Measurements from ENCODE around the gene PRPF19. TPM values are rescaled to one million over a fixed set of nuclear protein-coding genes. Genes with fewer than 3 reads are reported as not detected.
A peak's percentile ranks its signal among the peaks of the same experiment; 100 is the strongest.

Gene PRPF19
- total RNA-seq, 2 donors from 2014 or later: 110 to 182 TPM

DNA sequence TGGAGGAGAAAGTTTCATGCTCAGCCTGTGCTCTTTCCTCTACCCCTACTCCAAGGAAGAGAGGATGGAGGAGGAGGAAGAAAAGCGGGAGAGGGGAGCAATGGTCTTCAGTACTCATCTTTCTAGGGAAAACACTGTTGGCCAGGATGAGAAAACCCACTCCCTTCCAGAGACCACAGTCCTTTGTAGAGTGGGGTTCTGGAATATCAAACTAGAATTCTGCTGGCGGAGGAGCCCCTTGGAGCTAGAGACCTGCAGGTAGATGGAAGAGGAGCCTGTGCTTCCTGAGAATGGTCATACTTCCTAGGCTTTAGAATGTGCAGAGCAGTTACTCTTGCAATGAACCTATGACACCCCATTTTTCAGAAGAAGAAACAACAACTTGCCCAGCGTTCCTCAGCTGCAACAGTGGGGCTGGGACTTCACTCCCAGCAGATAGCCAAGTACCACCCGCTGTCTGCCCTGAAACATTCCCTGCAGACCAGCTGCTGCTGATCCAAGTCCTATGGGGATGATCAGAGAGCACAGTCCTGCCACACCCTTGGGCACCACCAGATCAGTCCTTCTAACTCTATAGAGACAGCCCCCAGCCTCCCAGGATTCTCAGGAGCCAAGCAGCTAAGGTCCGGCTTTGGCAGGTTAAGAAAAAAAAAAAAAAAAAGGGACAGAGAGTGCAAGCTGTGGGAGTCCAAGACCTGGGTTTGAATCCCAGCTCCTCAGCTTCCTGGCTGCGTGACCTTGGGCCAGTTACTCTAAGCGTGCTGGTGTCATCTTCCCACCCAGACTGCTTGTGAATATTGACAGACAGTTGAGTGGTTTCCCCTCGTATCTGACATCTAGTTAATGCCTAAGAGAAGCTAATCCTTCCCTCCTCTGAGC, 51.3 kb downstream of the PRPF19 start:
- Mint-ChIP-seq H3K4me3 (peak overlapping the region; percentile 41), H3K36me3 (no peaks in the 10 kb centered on the region), H3K4me1 (ENCODE audit: low read depth in 2 of 2) (peaks cover 4 to 9% of the 10 kb centered on the region in 2 donors), H3K27me3 (peaks cover 0 to 2% of the 10 kb centered on the region in 2 donors), H3K27ac (peak overlapping the region in 1 of 2 donors; percentile 12), H3K9me3 (no peaks in the 10 kb centered on the region)
- ATAC-seq: no peak
- DNase-seq (ENCODE audit: low spot score): no peak

DNA sequence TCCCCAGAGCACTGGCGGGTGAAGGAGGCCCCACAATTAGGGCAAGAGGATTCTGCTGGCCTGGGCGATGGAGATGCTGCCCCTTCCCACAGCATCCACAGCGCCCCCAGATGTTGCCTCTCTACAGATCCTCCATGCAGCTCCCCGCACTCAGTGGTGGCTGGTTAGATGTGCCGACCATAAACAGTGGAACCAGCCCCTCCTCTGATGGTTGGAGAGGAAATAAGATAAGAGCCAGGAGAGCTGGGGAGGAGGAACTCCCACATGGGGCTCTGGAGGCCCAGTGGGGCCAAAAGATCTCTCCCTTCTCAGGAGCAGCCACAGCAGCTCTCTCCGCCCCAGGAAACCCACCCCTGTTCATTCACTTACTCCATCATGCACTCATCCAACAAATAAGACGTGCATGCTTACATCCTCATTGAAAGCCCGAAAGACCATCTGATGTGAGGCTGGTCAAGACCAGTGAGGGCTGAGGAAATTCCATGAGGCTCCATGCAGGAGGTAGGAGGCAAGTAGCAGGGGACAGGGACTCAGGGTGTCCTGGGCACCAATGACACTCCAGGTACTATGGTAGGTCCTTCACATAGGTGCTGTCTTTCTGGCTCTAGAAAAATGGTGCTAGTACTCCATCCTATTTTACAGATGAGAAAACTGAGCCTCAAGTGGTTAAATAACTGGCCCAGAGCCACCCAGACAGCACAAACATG, 52.1 kb downstream of the PRPF19 start:
- Mint-ChIP-seq H3K27me3 (peaks cover 0 to 2% of the 10 kb centered on the region in 2 donors), H3K27ac (peak overlapping the region in 1 of 2 donors; percentile 12), H3K4me3 (peak overlapping the region; percentile 22), H3K36me3 (no peaks in the 10 kb centered on the region), H3K4me1 (ENCODE audit: low read depth in 2 of 2) (peaks cover 4 to 8% of the 10 kb centered on the region in 2 donors), H3K9me3 (no peaks in the 10 kb centered on the region)
- no peak for ATAC-seq
- no peak for DNase-seq (ENCODE audit: low spot score)

DNA sequence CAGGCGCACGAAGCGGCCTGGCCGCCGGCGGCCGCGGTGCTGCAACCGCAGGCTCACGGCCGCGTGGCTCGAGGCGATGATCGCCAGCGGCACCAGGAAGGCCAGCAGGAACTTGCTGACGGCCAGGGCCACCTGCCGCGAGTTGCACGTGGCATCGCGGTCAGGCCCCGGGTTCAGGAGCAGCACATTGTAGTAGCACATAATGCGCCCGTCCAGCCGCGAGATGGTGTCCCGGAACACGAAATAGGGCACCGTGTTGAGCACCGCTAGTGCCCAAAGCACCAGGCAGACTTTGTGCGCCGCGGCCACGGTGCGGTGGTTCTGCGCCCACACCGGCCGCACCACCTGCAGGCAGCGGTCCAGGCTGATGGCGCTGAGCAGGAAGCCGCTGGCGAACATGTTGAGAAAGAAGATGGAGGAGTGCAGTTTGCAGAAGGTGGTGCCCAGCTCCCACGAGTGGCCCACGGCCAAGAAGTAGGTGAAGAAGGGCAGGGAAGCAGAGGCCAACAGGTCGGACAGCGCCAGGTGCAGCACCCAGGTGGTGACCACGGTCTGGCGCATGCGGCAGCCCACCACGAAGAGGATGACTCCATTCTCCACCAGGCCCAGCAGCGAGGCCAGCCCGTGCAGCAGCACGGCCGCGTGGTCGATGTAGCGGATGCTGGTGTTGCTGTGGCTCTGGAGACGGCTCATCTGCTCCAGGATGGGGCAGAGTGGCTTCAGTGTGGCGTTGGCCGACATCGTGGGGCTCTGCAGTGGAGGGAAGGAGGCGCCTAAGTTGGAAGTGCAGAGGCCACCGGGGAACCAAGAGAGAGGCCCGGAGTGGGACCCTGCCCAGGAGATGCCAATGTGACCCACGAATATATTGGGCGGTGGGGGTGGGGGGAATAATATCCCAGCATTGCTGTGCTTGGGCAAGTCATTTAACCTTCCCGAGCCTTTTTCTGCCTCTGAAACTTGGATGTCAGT, 53.1 kb downstream of the PRPF19 start:
- Mint-ChIP-seq H3K9me3 (no peaks in the 10 kb centered on the region), H3K27me3 (peaks cover 0 to 2% of the 10 kb centered on the region in 2 donors), H3K4me3 (no peak overlapping the region), H3K36me3 (no peaks in the 10 kb centered on the region), H3K27ac (no peak overlapping the region), H3K4me1 (ENCODE audit: low read depth in 2 of 2) (peaks cover 4 to 5% of the 10 kb centered on the region in 2 donors)
- no peak for DNase-seq (ENCODE audit: low spot score)
- ATAC-seq: no peak

DNA sequence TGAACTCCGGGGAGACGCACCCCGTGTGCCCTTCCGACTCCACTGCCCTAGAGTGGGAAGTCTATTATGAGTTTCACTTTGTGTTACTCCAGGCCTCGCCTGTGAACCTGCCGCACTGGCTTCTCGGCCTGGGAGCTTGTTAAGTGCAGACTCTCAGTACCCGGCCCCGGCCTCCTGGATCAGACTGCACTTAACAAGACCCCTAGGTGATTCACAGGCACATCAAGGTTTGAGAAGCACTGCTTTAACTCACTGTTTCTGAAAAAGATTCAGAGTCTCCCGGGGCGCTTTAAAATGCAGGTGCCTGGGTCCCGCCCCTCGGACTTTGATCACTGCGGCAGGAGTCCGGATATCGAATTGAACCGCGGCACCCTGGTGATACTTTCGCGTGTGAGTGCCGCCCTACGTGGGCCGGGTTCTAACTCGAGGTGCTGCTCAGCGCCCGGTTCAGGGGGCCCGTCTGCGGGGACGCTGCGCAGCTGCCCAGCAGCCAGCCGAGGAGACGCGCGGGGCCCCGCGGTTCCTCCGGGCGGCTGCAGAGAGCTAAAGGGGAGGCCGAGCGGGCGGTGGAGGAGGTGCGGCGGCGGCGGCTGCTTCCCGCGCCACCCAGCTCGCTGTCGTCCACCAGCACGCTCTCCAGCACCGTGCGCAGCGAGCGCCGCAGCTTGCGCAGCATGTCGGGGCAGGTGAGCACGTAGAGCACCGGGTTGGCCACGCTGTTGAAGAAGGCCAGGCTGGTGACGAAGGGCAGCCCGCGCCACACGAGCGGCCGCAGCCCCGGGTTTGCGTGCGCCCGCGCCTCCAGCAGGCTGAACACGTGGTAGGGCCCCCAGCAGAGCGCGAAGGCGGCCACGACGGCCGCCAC, 54.0 kb downstream of the PRPF19 start:
- ATAC-seq: no peak
- Mint-ChIP-seq H3K9me3 (no peaks in the 10 kb centered on the region), H3K27ac (no peak overlapping the region), H3K4me3 (no peak overlapping the region), H3K36me3 (no peaks in the 10 kb centered on the region), H3K27me3 (peaks cover 0 to 2% of the 10 kb centered on the region in 2 donors), H3K4me1 (ENCODE audit: low read depth in 2 of 2) (peaks cover 0 to 5% of the 10 kb centered on the region in 2 donors)
- DNase-seq (ENCODE audit: low spot score): no peak

DNA sequence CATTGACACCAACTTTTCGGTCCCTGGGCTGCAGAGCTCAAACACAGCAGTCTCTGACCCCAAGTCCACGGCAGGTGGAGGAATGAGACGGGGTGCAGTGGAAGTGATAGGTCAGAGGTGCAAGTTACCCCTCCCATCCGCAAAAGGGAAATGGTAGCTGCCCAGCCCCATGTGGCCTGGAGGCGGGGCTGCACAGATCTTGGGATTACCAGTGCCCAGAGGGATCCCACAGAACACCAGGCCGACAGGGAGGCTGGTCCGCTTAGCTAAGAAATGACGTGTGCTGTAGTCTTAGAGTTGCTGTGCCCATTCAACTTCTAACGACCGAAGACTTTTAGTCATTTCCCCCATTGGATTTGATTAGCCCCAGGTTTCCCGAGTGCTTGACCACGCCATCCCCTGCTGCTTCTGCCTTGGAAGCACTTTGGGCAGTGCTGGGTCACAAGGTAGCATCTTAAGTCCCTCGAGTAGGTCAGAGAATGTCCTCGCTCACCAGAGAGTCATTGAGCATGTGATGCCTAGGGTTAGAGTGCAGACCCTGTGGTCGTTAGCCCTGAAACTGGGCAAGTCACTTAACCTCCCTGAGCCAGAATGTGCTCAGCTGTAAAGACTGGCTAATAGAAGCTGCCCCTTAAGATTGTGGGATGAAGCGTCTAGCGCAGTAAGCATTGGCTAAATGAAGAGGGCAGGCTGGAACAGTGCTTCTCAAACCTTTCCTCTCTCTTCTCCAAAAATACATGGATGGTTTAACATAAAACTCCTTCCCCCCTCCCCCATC, 54.9 kb downstream of the PRPF19 start:
- no peak overlapping the region for H3K27ac Mint-ChIP-seq
- H3K4me1 Mint-ChIP-seq (ENCODE audit: low read depth in 2 of 2): no peaks in the 10 kb centered on the region
- no peak for ATAC-seq
- H3K36me3 Mint-ChIP-seq: no peaks in the 10 kb centered on the region
- H3K27me3 Mint-ChIP-seq: peaks cover 0 to 2% of the 10 kb centered on the region in 2 donors
- no peak overlapping the region for H3K4me3 Mint-ChIP-seq
- DNase-seq (ENCODE audit: low spot score): no peak
- no peaks in the 10 kb centered on the region for H3K9me3 Mint-ChIP-seq

DNA sequence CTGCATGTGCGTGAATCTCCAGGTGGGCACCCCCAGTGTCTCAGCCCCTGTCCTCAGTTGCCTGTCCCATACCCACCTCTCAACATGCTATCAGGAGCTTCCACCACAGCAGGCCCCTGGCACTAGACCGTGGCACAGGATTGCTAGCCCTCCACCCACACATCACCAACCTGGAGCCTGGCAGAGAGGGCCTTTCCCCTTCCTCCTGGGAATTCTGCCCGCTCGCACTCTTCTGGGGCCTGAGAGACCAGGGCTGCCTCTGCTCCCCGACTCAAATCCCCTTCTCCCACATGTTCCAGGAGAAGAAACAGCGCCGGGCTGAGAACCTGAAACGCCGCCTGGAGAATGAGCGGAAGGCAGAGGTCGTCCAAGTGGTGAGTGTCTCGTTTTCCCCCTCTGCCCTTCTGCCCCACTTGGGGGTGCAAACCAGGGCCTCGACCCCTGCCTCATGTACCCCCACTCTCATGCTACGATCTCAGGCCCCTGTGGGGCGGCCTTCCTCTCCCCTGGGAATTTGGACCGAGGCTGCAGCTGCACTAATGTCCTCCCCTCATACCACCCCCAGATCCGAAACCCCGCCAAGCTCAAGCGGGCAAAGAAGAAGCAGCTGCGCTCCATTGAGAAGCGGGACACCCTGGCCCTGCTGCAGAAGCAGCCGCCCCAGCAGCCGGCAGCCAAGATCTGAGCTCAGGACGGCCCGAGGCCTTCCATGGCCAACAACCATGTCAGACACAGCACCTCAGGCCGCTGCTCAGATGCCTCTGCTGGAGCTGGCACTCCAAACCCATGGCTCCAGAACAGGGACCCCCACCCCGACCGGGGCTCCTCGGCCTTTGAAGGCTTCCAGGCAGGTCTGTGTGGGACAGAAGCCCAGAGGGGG, 56.5 kb downstream of the PRPF19 start:
- ATAC-seq (no peak), DNase-seq (ENCODE audit: low spot score) (no peak)
- H3K36me3 Mint-ChIP-seq: no peaks in the 10 kb centered on the region
- H3K27ac Mint-ChIP-seq: no peak overlapping the region
- H3K4me1 Mint-ChIP-seq (ENCODE audit: low read depth in 2 of 2): peaks cover 5 to 7% of the 10 kb centered on the region in 2 donors
- H3K4me3 Mint-ChIP-seq: no peak overlapping the region
- H3K27me3 Mint-ChIP-seq: no peaks in the 10 kb centered on the region
- no peaks in the 10 kb centered on the region for H3K9me3 Mint-ChIP-seq

DNA sequence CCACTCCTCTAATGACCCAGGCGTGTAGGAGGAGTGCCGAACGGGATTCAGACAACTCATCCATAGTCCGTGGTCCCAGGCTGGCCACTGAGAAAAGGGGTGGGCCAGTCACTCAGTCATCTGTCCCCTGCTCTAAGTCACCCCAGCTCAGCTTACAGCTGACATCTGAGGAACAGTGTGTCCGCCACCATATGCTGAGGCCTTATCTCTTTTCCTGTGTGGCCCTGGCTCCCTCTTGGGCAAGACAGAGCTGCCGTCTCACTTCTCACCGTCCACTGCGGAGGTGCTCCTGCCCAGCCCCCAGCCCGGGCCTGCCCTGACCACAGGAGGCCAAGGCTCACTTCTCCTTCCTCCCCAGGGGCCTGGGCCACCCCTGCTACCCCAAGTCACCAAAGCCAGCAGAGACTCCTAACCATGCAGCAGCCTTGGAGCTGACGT, 57.7 kb downstream of the PRPF19 start:
- H3K27ac Mint-ChIP-seq: no peak overlapping the region
- H3K27me3 Mint-ChIP-seq: no peaks in the 10 kb centered on the region
- peaks cover 15 to 18% of the 10 kb centered on the region in 2 donors for H3K4me1 Mint-ChIP-seq (ENCODE audit: low read depth in 2 of 2)
- ATAC-seq (peak in 1 of 2 donors; percentile 70), DNase-seq (ENCODE audit: low spot score) (no peak)
- H3K9me3 Mint-ChIP-seq: no peaks in the 10 kb centered on the region
- H3K36me3 Mint-ChIP-seq: peaks cover 4% of the 10 kb centered on the region
- H3K4me3 Mint-ChIP-seq: no peak overlapping the region

DNA sequence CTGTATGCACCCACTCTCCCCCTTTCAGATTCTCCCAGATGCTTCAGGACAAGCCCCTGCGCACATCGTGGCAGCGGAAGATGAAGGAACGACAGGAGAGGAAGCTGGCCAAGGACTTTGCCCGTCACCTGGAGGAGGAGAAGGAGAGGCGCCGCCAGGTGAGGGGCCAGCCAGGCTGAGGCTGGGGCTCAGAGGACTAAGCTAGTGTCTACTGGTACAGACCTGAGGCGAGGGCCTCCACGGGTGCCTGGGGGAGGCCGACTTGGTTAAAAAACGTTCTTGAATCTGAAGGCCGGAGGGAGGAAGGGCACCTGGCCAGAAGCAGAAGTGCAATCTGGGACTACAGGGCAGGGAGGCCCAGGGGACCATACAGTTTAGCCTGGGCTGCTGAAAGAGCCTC, 58.5 kb downstream of the PRPF19 start:
- H3K4me3 Mint-ChIP-seq: no peak overlapping the region
- ATAC-seq: no peak
- peaks cover 4% of the 10 kb centered on the region for H3K36me3 Mint-ChIP-seq

DNA sequence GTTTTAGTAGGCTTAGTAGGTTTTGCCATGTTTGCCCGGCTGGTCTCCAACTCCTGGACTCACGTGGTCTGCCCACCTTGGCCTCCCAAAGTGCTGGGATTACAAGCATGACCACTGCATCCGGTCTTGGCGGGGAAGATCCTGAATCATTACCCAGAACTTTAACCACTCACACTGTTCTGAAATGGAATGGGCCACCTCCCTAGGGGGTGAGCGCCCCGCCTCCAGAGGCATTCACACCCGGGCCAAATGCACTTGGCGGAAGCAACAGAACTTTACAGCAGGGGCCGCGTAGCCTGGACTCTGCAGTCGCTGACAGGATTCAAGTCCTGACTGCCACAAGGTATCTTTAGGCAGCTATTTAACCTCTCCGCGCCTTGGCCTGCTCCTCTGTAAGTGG, 59.1 kb downstream of the PRPF19 start:
- DNase-seq (ENCODE audit: low spot score) (no peak), ATAC-seq (no peak)
- no peak overlapping the region for H3K4me3 Mint-ChIP-seq
- no peaks in the 10 kb centered on the region for H3K9me3 Mint-ChIP-seq
- H3K36me3 Mint-ChIP-seq: peaks cover 4% of the 10 kb centered on the region
- H3K4me1 Mint-ChIP-seq (ENCODE audit: low read depth in 2 of 2): peaks cover 25 to 30% of the 10 kb centered on the region in 2 donors
- no peaks in the 10 kb centered on the region for H3K27me3 Mint-ChIP-seq
- no peak overlapping the region for H3K27ac Mint-ChIP-seq

More for the DNA sequence above, 58.5 kb downstream of the PRPF19 start:
- Mint-ChIP-seq H3K27me3 (no peaks in the 10 kb centered on the region), H3K27ac (no peak overlapping the region), H3K9me3 (no peaks in the 10 kb centered on the region), H3K4me1 (ENCODE audit: low read depth in 2 of 2) (peaks cover 22 to 25% of the 10 kb centered on the region in 2 donors)
- no peak for DNase-seq (ENCODE audit: low spot score)

DNA sequence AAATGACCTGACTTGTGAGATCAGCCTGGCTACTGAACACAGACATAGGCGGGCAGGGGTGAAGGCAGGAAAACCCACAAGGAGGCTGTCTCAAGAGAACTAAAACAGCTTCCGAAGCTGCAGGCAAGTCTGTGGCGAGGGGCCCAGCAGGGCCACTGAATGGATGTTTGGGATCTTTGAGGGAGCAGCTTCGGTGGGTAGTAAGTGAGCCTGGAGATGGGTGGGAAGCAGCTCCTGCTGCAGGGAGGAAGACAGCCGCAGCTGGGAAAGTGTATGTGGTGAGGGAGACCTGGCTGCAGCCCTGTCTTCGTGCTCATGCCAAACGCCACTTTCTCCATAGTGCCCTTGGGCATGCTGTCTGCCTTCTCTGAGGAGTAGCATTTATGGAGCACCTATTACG, 61.0 kb downstream of the PRPF19 start:
- peak overlapping the region in 1 of 2 donors; percentile 83 for H3K27ac Mint-ChIP-seq
- H3K27me3 Mint-ChIP-seq: no peaks in the 10 kb centered on the region
- H3K4me3 Mint-ChIP-seq: peak overlapping the region; percentile 94
- peaks cover 35 to 45% of the 10 kb centered on the region in 2 donors for H3K4me1 Mint-ChIP-seq (ENCODE audit: low read depth in 2 of 2)
- ATAC-seq: no peak
- no peak for DNase-seq (ENCODE audit: low spot score)
- H3K9me3 Mint-ChIP-seq: peaks cover 3% of the 10 kb centered on the region
- H3K36me3 Mint-ChIP-seq: peaks cover 4% of the 10 kb centered on the region

DNA sequence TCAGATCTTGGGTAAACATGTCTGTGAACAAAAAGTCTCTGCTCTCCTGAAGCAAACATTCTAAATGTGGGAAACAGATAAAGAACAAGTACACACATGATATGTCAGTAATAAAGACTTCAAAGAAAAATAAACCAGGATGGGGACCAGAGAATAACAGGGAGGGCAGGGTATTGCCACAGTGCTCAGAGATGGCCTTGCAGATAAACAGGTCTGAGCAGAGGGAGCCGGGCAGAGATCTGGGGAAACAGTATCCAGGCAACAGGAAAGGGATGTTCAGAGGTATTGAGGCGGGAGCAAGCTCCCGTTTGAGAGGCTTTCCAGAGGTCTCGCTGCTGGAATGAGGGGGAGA, 61.5 kb downstream of the PRPF19 start:
- peaks cover 4% of the 10 kb centered on the region for H3K36me3 Mint-ChIP-seq

More for the DNA sequence above, 61.5 kb downstream of the PRPF19 start:
- no peak for DNase-seq (ENCODE audit: low spot score)
- Mint-ChIP-seq H3K27me3 (no peaks in the 10 kb centered on the region), H3K4me3 (peak overlapping the region; percentile 94), H3K4me1 (ENCODE audit: low read depth in 2 of 2) (peaks cover 35 to 45% of the 10 kb centered on the region in 2 donors), H3K9me3 (peaks cover 3% of the 10 kb centered on the region), H3K27ac (peak overlapping the region in 1 of 2 donors; percentile 83)
- no peak for ATAC-seq
